Right lobe of liver (tissue), 4 donors: ENCODE measurements around the gene ATXN1.

Experiments
- CTCF ChIP-seq, 4 donors: fragments of 200-600 bp in 3 of 4; fragments of 450-650 bp in 1 of 4; IDR thresholded peaks; one replicate each; pipeline versions ENCODE4 v1.5.1 to v1.8.0; 2016 to 2022; ENCODE audit warnings: antibody characterized with exemption in 4 of 4, mild to moderate bottlenecking in 2 of 4
- POLR2A ChIP-seq: fragments of 450-650 bp; IDR thresholded peaks from one replicate; pipeline ENCODE4 v1.6.1; 2017; ENCODE audit warnings: antibody characterized with exemption, mild to moderate bottlenecking
- donor health status: DM: no; HTN: no; CAD: no.
- donor health status: DM: no; HTN: no; CAD: no.
- donor health status: DM: no; HTN: yes; CAD: no.

- no peak for TF ChIP-seq CTCF (IDR thresholded peaks at IDR 0.05)
- no peak for TF ChIP-seq POLR2A
Observed at GRCh38 chr6:16777794-16778193, 16.5 kb upstream of the ATXN1 start.
